Measurements from ENCODE around the gene DNAAF6. TPM values are rescaled to one million over a fixed set of nuclear protein-coding genes. Genes with fewer than 3 reads are reported as not detected.
A peak's percentile ranks its signal among the peaks of the same experiment; 100 is the strongest.

Gene DNAAF6
- total and polyA plus RNA-seq, 2 experiments from 2014 or later: not detected

GRCh38 chrX:107272431-107272921 is 66.1 kb downstream of the DNAAF6 start:
- H3F3A ChIP-seq (replicated peaks; ENCODE audit: low read depth): no peaks in the 10 kb centered on the region
- DNase-seq (ENCODE audit: low spot score) (peak; percentile 75), ATAC-seq (peak; percentile 96)
- H3K4me3 ChIP-seq: peak overlapping the region; percentile 54
- peaks cover 10% of the 10 kb centered on the region for H3K27me3 ChIP-seq (ENCODE audit: insufficient read depth)
- Mint-ChIP-seq H3K36me3 (ENCODE audit: low read depth) (no peaks in the 10 kb centered on the region), H3K27me3 (ENCODE audit: insufficient read depth, low read depth, poor library complexity) (peaks cover 12% of the 10 kb centered on the region), H3K4me3 (peak overlapping the region; percentile 73), H3K27ac (no peak overlapping the region), H3K9me3 (no peaks in the 10 kb centered on the region), H3K4me1 (no peaks in the 10 kb centered on the region)
- no peak for TF ChIP-seq STAT1 (IDR thresholded peaks at IDR 0.05; ENCODE audit: unreplicated experiment)
- peak; percentile 49 to 52 for TF ChIP-seq CTCF (conservative IDR thresholded peaks at IDR 0.05; ENCODE audit: low read depth in 2 of 2)
- H3K27ac ChIP-seq (ENCODE audit: low read depth): no peak overlapping the region
- no peaks in the 10 kb centered on the region for H3K36me3 ChIP-seq (ENCODE audit: insufficient read depth)
- peak overlapping the region; percentile 74 for H3K4me2 ChIP-seq
- H3K9me2 ChIP-seq (ENCODE audit: insufficient read depth): no peaks in the 10 kb centered on the region
- H3K4me1 ChIP-seq (ENCODE audit: insufficient read depth): no peaks in the 10 kb centered on the region
- no peaks in the 10 kb centered on the region for H4K20me1 ChIP-seq (replicated peaks; ENCODE audit: insufficient read depth)
- peak overlapping the region; percentile 86; the same call in 1 of the 2 replicates for H2AFZ ChIP-seq
- no peaks in the 10 kb centered on the region for H3K79me2 ChIP-seq (replicated peaks; ENCODE audit: insufficient read depth)

GRCh38 chrX:107273795-107274194 is 67.4 kb downstream of the DNAAF6 start:
- no peak overlapping the region for H3K4me2 ChIP-seq
- Mint-ChIP-seq H3K27me3 (ENCODE audit: insufficient read depth, low read depth, poor library complexity) (peaks cover 11% of the 10 kb centered on the region), H3K27ac (no peak overlapping the region), H3K9me3 (no peaks in the 10 kb centered on the region), H3K36me3 (ENCODE audit: low read depth) (no peaks in the 10 kb centered on the region), H3K4me3 (no peak overlapping the region), H3K4me1 (no peaks in the 10 kb centered on the region)
- no peaks in the 10 kb centered on the region for H3F3A ChIP-seq (replicated peaks; ENCODE audit: low read depth)
- H4K20me1 ChIP-seq (replicated peaks; ENCODE audit: insufficient read depth): no peaks in the 10 kb centered on the region
- no peak overlapping the region for H3K27ac ChIP-seq (ENCODE audit: low read depth)
- H3K4me1 ChIP-seq (ENCODE audit: insufficient read depth): no peaks in the 10 kb centered on the region
- no peaks in the 10 kb centered on the region for H3K79me2 ChIP-seq (replicated peaks; ENCODE audit: insufficient read depth)
- peaks cover 10% of the 10 kb centered on the region for H3K27me3 ChIP-seq (ENCODE audit: insufficient read depth)
- no peaks in the 10 kb centered on the region for H3K36me3 ChIP-seq (ENCODE audit: insufficient read depth)
- H2AFZ ChIP-seq: no peak overlapping the region
- H3K4me3 ChIP-seq: no peak overlapping the region
- ATAC-seq: no peak
- H3K9me2 ChIP-seq (ENCODE audit: insufficient read depth): no peaks in the 10 kb centered on the region
- no peak for DNase-seq (ENCODE audit: low spot score)
- TF ChIP-seq CREB1 (CRISPR knock-in tag; IDR thresholded peaks at IDR 0.05; ENCODE audit: low read depth) (no peak), NANOG (IDR thresholded peaks at IDR 0.05; ENCODE audit: borderline replicate concordance) (no peak), POLR2AphosphoS5 (IDR thresholded peaks at IDR 0.05; ENCODE audit: low read depth) (no peak), REST (IDR thresholded peaks at IDR 0.05; ENCODE audit: unreplicated experiment) (no peak), EZH2 (IDR thresholded peaks at IDR 0.05; ENCODE audit: low read depth, unreplicated experiment) (no peak), JUNB (IDR thresholded peaks at IDR 0.05; ENCODE audit: unreplicated experiment) (no peak), STAT1 (IDR thresholded peaks at IDR 0.05; ENCODE audit: unreplicated experiment) (no peak), EZH2phosphoT487 (IDR thresholded peaks at IDR 0.05; ENCODE audit: unreplicated experiment) (no peak), ZNF114 (CRISPR knock-in tag; IDR thresholded peaks at IDR 0.05) (no peak), ZNF331 (CRISPR knock-in tag; IDR thresholded peaks at IDR 0.05; ENCODE audit: low read depth) (no peak)
- TF ChIP-seq, protein P1, sequence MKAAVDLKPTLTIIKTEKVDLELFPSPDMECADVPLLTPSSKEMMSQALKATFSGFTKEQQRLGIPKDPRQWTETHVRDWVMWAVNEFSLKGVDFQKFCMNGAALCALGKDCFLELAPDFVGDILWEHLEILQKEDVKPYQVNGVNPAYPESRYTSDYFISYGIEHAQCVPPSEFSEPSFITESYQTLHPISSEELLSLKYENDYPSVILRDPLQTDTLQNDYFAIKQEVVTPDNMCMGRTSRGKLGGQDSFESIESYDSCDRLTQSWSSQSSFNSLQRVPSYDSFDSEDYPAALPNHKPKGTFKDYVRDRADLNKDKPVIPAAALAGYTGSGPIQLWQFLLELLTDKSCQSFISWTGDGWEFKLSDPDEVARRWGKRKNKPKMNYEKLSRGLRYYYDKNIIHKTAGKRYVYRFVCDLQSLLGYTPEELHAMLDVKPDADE (IDR thresholded peaks at IDR 0.05): no peak
